ENCODE measurements around the gene TM4SF18. TPM values are rescaled to one million over a fixed set of nuclear protein-coding genes. Genes with fewer than 3 reads are reported as not detected.

The TM4SF18 gene
- total RNA-seq, 1 experiment from 2014 or later = 9.8 TPM

DNA sequence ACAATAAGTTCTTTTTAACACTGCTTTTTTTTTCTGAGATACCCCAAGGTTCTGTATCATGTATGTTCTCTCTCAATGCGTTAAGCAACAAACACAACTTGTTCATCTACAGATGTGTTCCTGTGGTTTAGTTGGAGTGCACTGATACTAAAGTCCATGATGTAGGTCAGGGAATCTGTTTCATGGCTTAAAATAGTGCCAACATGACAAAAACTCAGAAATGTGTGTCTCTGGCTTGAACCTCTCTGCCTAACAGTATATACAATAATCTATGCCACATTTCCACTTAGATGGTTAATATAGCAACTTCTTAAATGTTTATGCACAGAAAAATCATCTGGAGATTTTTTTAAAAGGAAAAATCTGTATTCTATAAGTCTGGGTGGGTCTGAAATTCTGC, 51.1 kb downstream of the TM4SF18 start:
- no CpG with 5 or more reads among the region's 1 CpG for WGBS (ENCODE audit: extremely low coverage, insufficient read length, low lambda C conversion rate)
- Histone ChIP-seq H3K23ac (ENCODE audit: insufficient read length, low read depth, low read length) (no peak overlapping the region), H3K4ac (ENCODE audit: low read depth, low read length) (no peak overlapping the region), H3K4me1 (ENCODE audit: insufficient read depth, low read length) (no peaks in the 10 kb centered on the region; the same call in 1 of the 2 replicates), H3K9me3 (ENCODE audit: control insufficient read depth, low read depth, low read length) (no peaks in the 10 kb centered on the region), H3K27ac (ENCODE audit: insufficient read length, low read depth, low read length) (no peak overlapping the region), H3K14ac (ENCODE audit: insufficient read depth, low read length) (no peak overlapping the region), H3K79me1 (ENCODE audit: insufficient read depth, low read depth, low read length, poor library complexity, severe bottlenecking) (no peaks in the 10 kb centered on the region), H3K27me3 (ENCODE audit: insufficient read depth, low read length) (no peaks in the 10 kb centered on the region), H3K56ac (ENCODE audit: insufficient read length, low read depth, low read length) (no peak overlapping the region), H4K91ac (ENCODE audit: insufficient read length, low read depth, low read length) (no peak overlapping the region), H2AK5ac (ENCODE audit: insufficient read length, low read length) (no peak overlapping the region), H4K20me1 (ENCODE audit: control insufficient read depth, insufficient read depth, insufficient read length) (no peaks in the 10 kb centered on the region), H2BK12ac (ENCODE audit: insufficient read length, low read depth, low read length) (no peak overlapping the region), H3K23me2 (ENCODE audit: insufficient read length, low read depth, low read length, poor library complexity, severe bottlenecking) (no peaks in the 10 kb centered on the region), H2BK15ac (ENCODE audit: low read depth, low read length) (no peak overlapping the region), H3T11ph (ENCODE audit: low read length) (no peak overlapping the region), H3K9ac (ENCODE audit: extremely low read depth, insufficient read length, low read length) (no peak overlapping the region), H2BK20ac (ENCODE audit: low read depth, low read length, poor library complexity, severe bottlenecking) (no peak overlapping the region), H4K8ac (replicated peaks; ENCODE audit: insufficient read length, low read depth, low read length) (no peak overlapping the region), H2AFZ (ENCODE audit: low read length) (no peak overlapping the region), H4K5ac (ENCODE audit: insufficient read length, low read depth, low read length) (no peak overlapping the region), H3K18ac (ENCODE audit: insufficient read length, low read depth, low read length) (no peak overlapping the region), H3K79me2 (ENCODE audit: insufficient read depth, low read length) (no peaks in the 10 kb centered on the region), H2BK120ac (ENCODE audit: low read depth, low read length, poor library complexity, severe bottlenecking) (no peak overlapping the region), H2BK5ac (ENCODE audit: insufficient read length, low read length) (no peak overlapping the region), H3K4me2 (ENCODE audit: insufficient read depth, insufficient read length, low read length) (no peak overlapping the region)
- H3K27ac Mint-ChIP-seq = no peak overlapping the region
- H3K36me3 Mint-ChIP-seq (ENCODE audit: insufficient read depth in 1 of 3, low read depth in 3 of 3) = peaks cover 0 to 5% (median 4%) of the 10 kb centered on the region in 3 experiments; a peak in 2 of 7 replicates
- no peak for DNase-seq
- no peak overlapping the region for H3K4me3 Mint-ChIP-seq
- TF ChIP-seq CTCF (conservative IDR thresholded peaks at IDR 0.05) = no peak
- no peaks in the 10 kb centered on the region for H3K27me3 Mint-ChIP-seq (ENCODE audit: low read depth)
- H3K9me3 Mint-ChIP-seq = no peaks in the 10 kb centered on the region; a peak in 1 of 5 replicates
- peaks cover 5 to 6% of the 10 kb centered on the region in 2 experiments for H3K4me1 Mint-ChIP-seq

Measured in H9 (cell line).